HPDE6-E6E7 (cell line): ENCODE data around the gene LBHD2.
"Not testable (repeated sequence)": the region's sequence is repeated elsewhere in the genome, so short reads cannot be mapped to it uniquely, and the experiment has no call there.

Experiments used
- DNase-seq: peaks from one replicate; pipeline ENCODE4 v3.0.0; 2011; ENCODE audit warnings: missing footprints; ENCODE audit errors: extremely low spot score

Gene LBHD2

DNA sequence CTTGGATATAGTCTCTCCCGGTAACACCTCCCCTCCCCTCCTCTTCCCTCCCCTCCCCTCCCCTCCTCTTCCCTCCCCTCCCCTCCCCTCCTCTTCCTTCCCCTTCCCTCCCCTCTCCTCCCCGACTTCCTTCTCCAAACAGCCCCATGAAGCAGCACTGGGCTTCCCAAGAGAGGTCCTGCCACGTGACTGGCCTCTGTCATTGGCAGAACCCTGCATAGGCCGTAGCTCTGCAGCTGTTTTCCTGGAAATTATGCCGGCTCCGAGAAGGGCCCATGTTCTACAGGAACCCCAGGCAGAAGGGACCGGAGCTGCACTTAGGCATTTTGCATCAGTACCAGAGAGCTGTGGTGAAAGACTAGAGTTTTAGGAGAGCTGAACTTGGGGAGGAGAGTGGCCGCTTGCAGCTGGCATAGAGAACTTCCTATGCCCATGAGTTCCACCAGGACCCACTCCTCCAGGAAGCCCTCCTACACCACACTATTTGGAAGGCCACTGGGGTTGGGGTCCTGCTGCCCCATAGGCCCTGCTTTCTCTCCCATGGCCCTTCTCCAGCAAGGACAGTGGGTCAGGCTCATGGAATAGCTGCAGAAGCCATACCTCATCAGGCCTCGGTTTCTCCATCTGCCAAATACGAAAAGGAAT is 34.1 kb downstream of the LBHD2 start:
- DNase-seq = no peak

DNA sequence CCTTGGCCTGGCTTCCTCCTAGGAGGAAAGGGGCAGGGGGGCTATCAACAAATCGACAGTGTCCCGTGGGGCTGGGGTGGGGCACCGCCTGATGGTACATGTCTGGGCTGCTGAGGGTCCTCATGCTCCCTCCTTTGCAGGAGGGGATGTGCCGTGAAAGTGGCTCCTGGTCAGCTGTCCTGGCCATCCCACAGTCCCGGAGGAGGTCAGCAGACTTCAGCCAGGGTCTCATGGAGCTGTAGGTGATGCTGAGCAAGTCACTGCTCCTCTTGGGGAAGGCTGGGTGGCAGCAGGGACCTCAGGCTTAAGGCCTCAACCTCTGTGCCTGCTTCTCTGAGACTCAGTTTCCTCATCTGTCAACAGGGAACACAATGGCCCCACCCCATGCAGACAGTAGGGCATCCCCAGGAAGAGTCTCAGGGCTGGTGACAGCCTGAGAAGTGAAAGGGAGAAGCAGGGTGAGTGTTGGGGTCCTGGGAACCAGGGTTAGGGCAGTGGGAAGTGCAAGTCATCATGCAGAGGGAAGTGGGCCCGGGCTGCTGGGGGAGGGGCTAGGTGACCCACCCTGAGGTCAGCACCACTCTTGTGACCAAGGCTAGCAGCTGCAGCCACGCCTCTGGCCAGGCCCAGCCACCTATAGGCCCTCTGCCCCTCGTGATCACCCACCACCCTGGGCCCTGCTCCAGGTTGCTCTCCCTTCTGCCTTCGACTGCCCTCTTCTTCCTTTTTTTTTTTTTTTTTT is 34.8 kb downstream of the LBHD2 start:
- no peak for DNase-seq

GRCh38 chr14:103119527-103119926 is 35.5 kb downstream of the LBHD2 start:
- not testable (repeated sequence) for DNase-seq

DNA sequence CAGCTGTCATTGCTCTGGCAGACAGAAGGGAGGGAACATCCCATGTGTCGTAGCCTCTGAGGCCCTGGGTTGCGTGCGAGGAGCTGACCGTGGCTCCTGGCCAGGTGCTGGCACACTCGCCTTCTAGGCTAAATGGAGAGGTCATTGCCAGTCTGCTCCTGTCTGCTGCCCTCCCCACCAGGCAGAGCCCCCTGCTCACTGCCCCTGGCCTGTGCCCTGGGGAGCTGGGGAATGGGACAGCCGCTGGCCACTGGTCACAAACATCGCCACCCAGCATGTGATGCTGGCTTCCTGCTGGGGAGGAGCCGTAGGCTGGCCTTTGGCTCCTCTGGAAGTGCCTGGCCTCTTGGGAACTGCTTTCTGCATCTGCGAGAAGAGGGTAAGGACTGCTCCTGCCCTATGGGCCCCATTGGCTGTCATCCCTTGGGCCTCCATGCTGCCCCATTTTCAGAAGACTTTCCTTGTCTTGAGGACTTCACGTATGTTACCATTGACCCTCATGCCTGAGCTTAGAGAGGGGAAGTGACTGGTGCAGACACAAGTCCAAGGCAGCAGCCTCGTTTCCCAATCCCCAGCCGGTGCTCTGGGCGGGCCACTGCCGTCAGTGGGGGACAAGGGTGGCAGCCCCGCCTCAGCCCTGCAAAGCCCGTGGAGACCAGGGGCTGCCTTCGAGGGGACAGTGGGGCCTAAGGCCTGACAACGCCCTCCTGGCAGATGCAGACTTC is 37.3 kb downstream of the LBHD2 start:
- DNase-seq = no peak

GRCh38 chr14:103121846-103122584 is 38.0 kb downstream of the LBHD2 start:
- no peak for DNase-seq

DNA sequence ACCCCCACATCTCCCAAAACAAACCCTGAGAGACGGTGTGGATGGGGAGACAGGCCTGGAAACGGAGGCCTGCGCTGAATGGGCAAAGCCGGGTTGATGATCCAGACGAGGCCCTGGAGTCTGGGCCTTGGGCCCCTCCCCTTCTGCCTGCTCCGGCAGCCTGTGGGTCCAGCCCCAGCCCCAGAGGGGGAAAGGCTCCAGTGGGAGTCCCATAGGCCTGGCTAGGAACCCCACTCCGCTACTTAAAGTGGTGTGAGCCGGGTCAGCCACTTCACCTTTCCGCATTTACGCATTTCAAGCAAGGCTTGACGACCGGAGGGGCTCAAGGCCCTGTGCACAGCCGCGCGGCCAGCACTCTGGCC is 38.6 kb downstream of the LBHD2 start:
- no peak for DNase-seq

GRCh38 chr14:103122947-103123633 is 39.1 kb downstream of the LBHD2 start, which contains the start of gene TNFAIP2:
Gene TNFAIP2 (plus strand): TSS chr14:103123461. CDS start chr14:103126458, 2,997 bp downstream.
- no peak for DNase-seq

GRCh38 chr14:103123634-103124500 is 39.9 kb downstream of the LBHD2 start:
- no peak for DNase-seq

DNA sequence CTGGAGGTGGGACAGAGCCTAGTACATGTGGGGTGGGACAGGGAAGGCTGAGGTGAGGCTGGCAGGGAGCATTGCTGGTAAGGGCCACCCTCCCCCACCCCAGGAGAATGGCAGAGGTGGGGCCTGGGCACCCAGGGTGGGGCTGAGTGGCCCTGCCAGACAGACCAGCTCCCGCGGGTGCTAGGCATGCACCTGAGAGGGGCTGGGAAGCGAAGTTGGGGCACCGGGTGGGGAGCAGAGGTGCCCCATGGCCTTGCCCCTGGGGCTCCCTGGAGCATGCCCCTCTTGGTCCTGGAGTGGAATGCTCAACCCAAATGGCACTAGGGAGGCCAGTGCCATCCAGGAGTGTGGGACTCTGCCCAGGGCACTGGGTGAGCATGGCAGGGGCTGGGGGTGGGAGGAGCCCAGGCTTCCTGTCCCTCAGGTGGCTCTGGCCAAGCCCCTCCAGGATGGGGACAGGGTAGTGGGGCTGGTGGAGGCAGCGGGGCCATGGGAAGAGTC is 40.5 kb downstream of the LBHD2 start:
- no peak for DNase-seq

DNA sequence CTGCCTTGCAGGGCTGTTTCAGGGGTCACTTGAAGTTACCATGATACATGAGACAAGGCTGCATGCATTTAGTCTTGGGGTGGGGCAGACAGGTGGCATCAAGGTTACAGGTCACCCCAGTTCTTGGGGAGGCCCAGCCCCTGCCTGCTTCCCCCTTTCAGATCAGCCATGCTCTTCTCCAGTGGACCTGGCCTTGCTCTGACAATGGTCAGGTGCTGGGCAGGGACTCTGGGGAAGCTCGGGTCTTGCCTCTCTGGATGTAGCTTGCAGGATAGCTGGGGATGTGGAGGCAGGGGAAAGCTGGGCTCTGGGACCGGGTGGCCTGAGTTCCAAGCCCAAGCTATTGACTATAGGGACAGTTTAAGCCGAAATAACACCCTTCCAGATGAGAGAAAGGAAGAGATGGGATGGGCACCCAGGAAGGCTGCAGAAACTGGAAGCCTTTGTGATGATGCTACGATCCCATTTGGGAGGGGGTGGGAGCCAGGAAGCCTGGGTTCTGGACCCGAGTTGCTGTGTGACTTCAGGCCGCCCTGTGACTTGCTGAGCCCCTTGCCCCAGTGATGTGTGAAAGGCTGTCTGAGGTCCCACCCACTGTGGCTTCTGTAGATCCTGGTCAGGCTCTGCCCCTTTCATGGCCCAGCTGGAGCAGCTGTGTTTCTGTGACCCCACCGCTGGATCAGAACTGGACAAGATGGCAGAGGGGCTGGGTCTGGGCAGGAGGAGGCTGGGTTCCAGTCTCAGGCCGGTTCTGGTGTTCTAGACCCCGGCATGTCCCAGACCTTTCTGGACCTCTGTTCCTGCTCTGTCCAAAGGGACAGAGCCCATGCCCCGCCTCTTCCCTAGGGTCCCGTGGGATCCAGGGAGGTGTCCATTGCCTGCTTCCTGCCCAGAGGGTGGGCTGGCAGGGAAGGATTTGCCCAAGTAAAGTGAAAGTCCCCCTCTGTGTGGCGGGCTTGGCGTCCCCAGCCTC is 41.4 kb downstream of the LBHD2 start:
- DNase-seq = no peak

- no peak for DNase-seq
Observed at GRCh38 chr14:103126088-103126872, 42.3 kb downstream of the LBHD2 start.

GRCh38 chr14:103126873-103127304 is 42.9 kb downstream of the LBHD2 start:
- peak; percentile 63 for DNase-seq

GRCh38 chr14:103127356-103127755 is 43.3 kb downstream of the LBHD2 start:
- no peak for DNase-seq

- no peak for DNase-seq
Observed at GRCh38 chr14:103127861-103128598, 44.0 kb downstream of the LBHD2 start.

DNA sequence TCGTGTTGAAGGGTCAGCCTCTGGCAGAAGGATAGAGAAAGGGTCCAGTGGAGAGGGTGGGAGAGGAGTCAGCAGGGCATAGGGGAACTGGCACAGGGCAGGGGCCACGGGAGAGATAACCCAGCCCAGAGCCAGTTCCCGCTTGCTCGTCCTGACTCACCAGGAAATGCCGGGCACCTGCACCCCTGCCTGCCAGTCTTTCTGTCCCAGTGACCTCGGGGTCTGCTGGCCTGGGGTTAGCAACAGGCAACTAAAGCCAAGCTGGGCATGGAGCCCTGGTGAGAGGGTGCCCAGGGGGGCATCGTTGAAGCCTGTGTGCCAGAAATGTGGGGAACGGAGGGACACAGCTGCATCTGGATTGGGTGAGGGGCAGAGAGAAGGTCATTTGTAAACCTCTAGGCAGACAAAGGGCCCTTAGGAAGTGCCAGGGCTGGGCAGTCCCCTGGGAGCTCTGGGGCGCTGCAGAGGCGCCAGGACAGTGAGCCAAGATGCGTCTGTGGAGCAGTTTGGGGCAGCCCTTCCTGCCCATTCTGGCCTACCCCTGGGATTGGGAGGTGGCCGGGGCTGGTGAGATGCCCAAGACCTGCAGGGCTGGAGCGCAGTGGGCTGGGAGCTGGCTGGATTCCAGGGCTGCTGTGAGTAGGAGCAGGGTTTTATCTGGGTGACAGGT is 44.8 kb downstream of the LBHD2 start:
- DNase-seq = peak; percentile 64

DNA sequence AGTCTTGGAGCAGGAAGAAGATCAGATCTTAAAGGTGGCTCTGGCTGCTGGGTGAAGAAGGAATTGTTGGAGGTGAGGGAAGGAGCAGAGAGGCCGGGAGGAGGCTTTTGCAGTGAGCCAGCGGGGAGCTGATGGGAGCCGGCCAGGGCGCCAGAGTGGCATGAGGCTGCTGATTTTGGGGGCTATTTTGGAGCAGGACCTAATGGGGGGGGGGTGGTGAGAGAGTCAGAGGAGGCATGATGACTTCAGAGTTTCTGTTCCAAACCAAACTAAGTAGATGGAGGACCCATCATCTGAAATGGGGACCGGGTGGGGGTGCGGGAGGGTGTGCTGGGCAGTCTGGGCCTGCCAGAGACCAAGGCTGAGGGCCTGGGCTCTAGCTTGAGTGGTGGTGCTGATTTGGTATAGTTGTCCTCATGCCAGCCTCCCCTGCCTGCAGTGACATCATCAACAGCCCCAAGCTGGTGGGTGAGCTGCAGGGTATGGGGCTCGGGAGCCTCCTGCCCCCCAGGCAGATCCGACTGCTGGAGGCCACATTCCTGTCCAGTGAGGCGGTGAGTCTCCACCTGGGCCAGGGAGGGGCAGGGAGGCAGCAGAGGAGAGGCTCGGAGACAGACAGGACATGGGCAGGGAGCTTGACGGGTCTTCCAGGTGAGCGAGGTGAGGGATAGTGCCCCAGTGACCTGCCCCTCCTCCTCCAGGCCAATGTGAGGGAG is 45.4 kb downstream of the LBHD2 start:
- DNase-seq = no peak
